LNCAP (cell line): ENCODE data around the gene SCYGR6.

Source experiments
- TF ChIP-seq, protein P1 (sequence below): fragments of 450-650 bp; IDR thresholded peaks from 2 replicates; pipeline ENCODE4 v1.5.1; 2017; ENCODE audit warnings: mild to moderate bottlenecking

Gene SCYGR6

DNA sequence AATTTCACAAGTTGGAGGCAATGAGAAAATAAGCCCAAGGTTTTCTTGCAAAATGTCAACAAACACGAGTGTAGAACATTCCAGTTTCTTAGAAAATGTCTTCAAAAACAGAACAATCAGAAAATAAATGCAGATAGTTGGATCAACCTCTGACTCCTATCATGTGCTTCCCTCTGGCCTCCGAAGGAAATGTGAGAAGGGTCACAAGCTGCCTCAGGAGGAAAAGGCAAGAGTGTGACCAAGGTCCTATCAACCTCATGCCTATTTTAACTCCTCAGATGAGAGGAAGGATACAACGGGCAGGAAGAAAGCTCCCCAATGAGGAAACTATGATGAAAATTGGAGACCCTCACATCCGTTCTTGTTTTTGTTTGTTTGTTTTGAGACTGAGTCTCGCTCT is 50.1 kb downstream of the SCYGR6 start:
- TF ChIP-seq, protein P1, sequence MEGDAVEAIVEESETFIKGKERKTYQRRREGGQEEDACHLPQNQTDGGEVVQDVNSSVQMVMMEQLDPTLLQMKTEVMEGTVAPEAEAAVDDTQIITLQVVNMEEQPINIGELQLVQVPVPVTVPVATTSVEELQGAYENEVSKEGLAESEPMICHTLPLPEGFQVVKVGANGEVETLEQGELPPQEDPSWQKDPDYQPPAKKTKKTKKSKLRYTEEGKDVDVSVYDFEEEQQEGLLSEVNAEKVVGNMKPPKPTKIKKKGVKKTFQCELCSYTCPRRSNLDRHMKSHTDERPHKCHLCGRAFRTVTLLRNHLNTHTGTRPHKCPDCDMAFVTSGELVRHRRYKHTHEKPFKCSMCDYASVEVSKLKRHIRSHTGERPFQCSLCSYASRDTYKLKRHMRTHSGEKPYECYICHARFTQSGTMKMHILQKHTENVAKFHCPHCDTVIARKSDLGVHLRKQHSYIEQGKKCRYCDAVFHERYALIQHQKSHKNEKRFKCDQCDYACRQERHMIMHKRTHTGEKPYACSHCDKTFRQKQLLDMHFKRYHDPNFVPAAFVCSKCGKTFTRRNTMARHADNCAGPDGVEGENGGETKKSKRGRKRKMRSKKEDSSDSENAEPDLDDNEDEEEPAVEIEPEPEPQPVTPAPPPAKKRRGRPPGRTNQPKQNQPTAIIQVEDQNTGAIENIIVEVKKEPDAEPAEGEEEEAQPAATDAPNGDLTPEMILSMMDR = no peak
